B cell (primary cell): ENCODE measurements around the gene TFB1M. TPM values are rescaled to one million over a fixed set of nuclear protein-coding genes. Genes with fewer than 3 reads are reported as not detected.

Experiments used
- ATAC-seq: fragments of 200-7000 bp; cut with Tn5 transposase; one replicate; pipeline ENCODE4 v1.10.0; 2021; ENCODE audit warnings: low read depth, mild to moderate bottlenecking, moderate number of reproducible peaks, moderate library complexity
- CTCF ChIA-PET: fragments of 350-600 bp; sonication (Branson Sonifier 250); formaldehyde crosslinking; loops from one replicate; lab custom pipeline; 2021; ENCODE audit warnings: antibody characterized with exemption, inconsistent platforms; lab: Charles Lee
- POLR2A ChIA-PET: fragments of 350-600 bp; sonication (Branson Sonifier 250); formaldehyde crosslinking; loops from one replicate; lab custom pipeline; 2021; ENCODE audit warnings: antibody characterized with exemption; lab: Charles Lee
- DNase-seq: peaks from one replicate; pipeline ENCODE4 v3.0.0; 2013
- H2AFZ ChIP-seq: 2 replicates; pipeline ENCODE4 v1.6.1; 2012; ENCODE audit warnings: mild to moderate bottlenecking, low read depth, low read length; ENCODE audit not compliant: insufficient read depth, poor library complexity, severe bottlenecking
- H3K27ac ChIP-seq, 2 donors: 1 replicate in 1 of 2; 2 replicates in 1 of 2; pipeline ENCODE4 v1.5.1; 2012 to 2013; ENCODE audit warnings: low read length in 2 of 2, mild to moderate bottlenecking in 2 of 2, moderate library complexity in 1 of 2
- H3K27me3 ChIP-seq, 4 experiments: fragments of 200-600 bp in 1 of 4; sonication (generic) in 1 of 4; replicated peaks in 1 of 4; 1 replicate in 2 of 4; 2 replicates in 2 of 4; pipeline versions ENCODE4 v1.6.1 to v1.7.0; 2013 to 2016; ENCODE audit warnings: low read length in 3 of 4, mild to moderate bottlenecking in 2 of 4, mixed read lengths in 1 of 4, moderate library complexity in 1 of 4; ENCODE audit not compliant: insufficient read depth in 4 of 4, control insufficient read depth in 3 of 4; ENCODE audit errors: control extremely low read depth in 1 of 4
- H3K36me3 ChIP-seq, 2 experiments: replicated peaks in 1 of 2; 1 replicate in 1 of 2; 2 replicates in 1 of 2; pipeline versions ENCODE4 v1.6.1 to v1.7.1; 2013; ENCODE audit warnings: low read length in 1 of 2; ENCODE audit not compliant: insufficient read depth in 2 of 2, control insufficient read depth in 1 of 2; ENCODE audit errors: control extremely low read depth in 1 of 2, extremely low read depth in 1 of 2
- H3K4me1 ChIP-seq, 2 donors: fragments of 200-600 bp in 1 of 2; sonication (generic) in 1 of 2; 1 replicate in 1 of 2; 2 replicates in 1 of 2; pipeline versions ENCODE4 v1.5.1 to v1.6.1; 2013 to 2017; ENCODE audit warnings: low read length in 2 of 2; ENCODE audit not compliant: control insufficient read depth in 2 of 2, insufficient read depth in 2 of 2
- H3K4me2 ChIP-seq: replicated peaks from 2 replicates; pipeline ENCODE3; 2012; ENCODE audit warnings: mild to moderate bottlenecking, low read depth, low read length; ENCODE audit not compliant: poor library complexity, severe bottlenecking
- H3K4me3 ChIP-seq, 5 experiments: fragments of 200-600 bp in 1 of 5; sonication (generic) in 1 of 5; 1 replicate in 3 of 5; 2 replicates in 2 of 5; pipeline versions ENCODE4 v1.5.1 to v1.7.0; 2011 to 2016; ENCODE audit warnings: low read length in 4 of 5, mild to moderate bottlenecking in 4 of 5, low read depth in 2 of 5, control low read depth in 1 of 5, moderate library complexity in 1 of 5; ENCODE audit not compliant: insufficient read depth in 1 of 5; ENCODE audit errors: control extremely low read depth in 1 of 5, extremely low read depth in 1 of 5
- H3K79me2 ChIP-seq: fragments of 200-600 bp; sonication (generic); one replicate; pipeline ENCODE4 v1.6.0; 2016; ENCODE audit warnings: low read length; ENCODE audit not compliant: control insufficient read depth, insufficient read depth
- H3K9ac ChIP-seq: fragments of 200-600 bp; sonication (generic); 2 replicates; pipeline ENCODE4 v1.6.1; 2017; ENCODE audit warnings: mild to moderate bottlenecking, low read length, moderate library complexity
- H3K9me3 ChIP-seq, 3 donors: one replicate each; pipeline versions ENCODE4 v1.6.1 to v1.7.1; 2013; ENCODE audit warnings: low read length in 2 of 3; ENCODE audit not compliant: control insufficient read depth in 2 of 3, insufficient read depth in 1 of 3; ENCODE audit errors: control extremely low read depth in 1 of 3
- H4K20me1 ChIP-seq: 2 replicates; pipeline ENCODE4 v1.6.0; 2012; ENCODE audit warnings: mild to moderate bottlenecking, low read length; ENCODE audit not compliant: insufficient read depth, control insufficient read depth, poor library complexity, severe bottlenecking
- H3K27ac Mint-ChIP-seq: one replicate; pipeline ENCODE4 v1.8.0; 2021; ENCODE audit warnings: mixed read lengths
- H3K27me3 Mint-ChIP-seq: one replicate; pipeline ENCODE4 v1.8.0; 2021; ENCODE audit warnings: mixed read lengths
- H3K4me1 Mint-ChIP-seq: one replicate; pipeline ENCODE4 v1.8.0; 2021; ENCODE audit warnings: mixed read lengths
- H3K4me3 Mint-ChIP-seq: one replicate; pipeline ENCODE4 v1.8.0; 2021; ENCODE audit warnings: mixed read lengths
- H3K9me3 Mint-ChIP-seq: one replicate; pipeline ENCODE4 v1.8.0; 2022; ENCODE audit warnings: mixed read lengths; ENCODE audit not compliant: insufficient read depth
- EZH2 ChIP-seq: IDR thresholded peaks from 2 replicates; pipeline ENCODE4 v1.6.1; 2012; ENCODE audit warnings: borderline replicate concordance, low read depth, mild to moderate bottlenecking, moderate library complexity, low read length; ENCODE audit not compliant: insufficient read depth, poor library complexity, severe bottlenecking
- WGBS: methylation state at CpG from one replicate; pipeline ENCODE4 v1.1.5; 2013; ENCODE audit warnings: missing lambda C conversion rate; ENCODE audit not compliant: insufficient coverage; 5-methylcytosine and 5-hydroxymethylcytosine counted together
- intact Hi-C: fragments of 100-400 bp; cut with micrococcal nuclease; formaldehyde crosslinking; loops from one replicate; pipeline ENCODE4 v1.10.0; 2022
- polyA plus RNA-seq: library from polyadenylated mRNA; depleted of rRNA; stranded (reverse); fragments of >200 nt; gene quantifications from 2 replicates; pipeline ENCODE4 v1.2.3, GENCODE V29; 2012
- total RNA-seq, 2 donors: library from RNA; stranded (reverse); fragments of 120-200 nt in 1 of 2; gene quantifications; 1 replicate in 1 of 2; 2 replicates in 1 of 2; pipeline versions ENCODE4 v1.2.3 to v1.2.4, GENCODE V29; 2013 to 2022
- TF ChIP-seq, protein P1 (sequence below): fragments of 200-600 bp; IDR thresholded peaks from one replicate; pipeline ENCODE4 v1.8.0; 2022; ENCODE audit warnings: antibody characterized with exemption, mild to moderate bottlenecking

TFB1M gene
- total and polyA plus RNA-seq, 2 donors (not counting 1 experiment from before 2014, with no cell fraction given): 18.6 to 49.9 TPM

DNA sequence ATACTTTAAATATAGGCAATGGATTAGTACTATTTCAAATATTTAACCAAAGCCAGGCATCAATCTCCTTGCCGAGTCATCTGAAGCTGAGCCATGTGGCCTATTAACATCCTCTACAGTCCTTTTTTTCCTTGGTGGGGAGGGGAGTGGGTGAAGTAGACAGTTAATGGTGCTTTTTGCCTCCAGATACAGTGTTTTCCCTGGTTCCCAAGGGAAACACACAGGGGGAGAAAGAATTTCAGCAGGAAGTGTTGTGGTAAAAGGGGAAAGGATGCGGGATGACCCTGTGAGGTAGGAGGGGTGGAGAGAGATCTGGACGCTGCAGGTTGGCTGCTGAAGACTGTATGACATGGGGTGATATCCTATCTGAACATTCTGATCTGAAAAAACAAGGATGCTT is 40.9 kb downstream of the TFB1M start:
- DNase-seq (no peak), ATAC-seq (no peak)
- no peak overlapping the region for H3K4me3 ChIP-seq
- no peak overlapping the region for H3K9ac ChIP-seq
- no peaks in the 10 kb centered on the region for H3K27me3 ChIP-seq
- no peak overlapping the region for H3K27ac ChIP-seq
- intact Hi-C loops: no loop called here
- no peak overlapping the region for H3K4me3 Mint-ChIP-seq
- H3K27ac Mint-ChIP-seq: no peak overlapping the region
- no peaks in the 10 kb centered on the region for H3K79me2 ChIP-seq
- H3K4me2 ChIP-seq: no peak overlapping the region
- H3K36me3 ChIP-seq: peaks cover 0 to 39% of the 10 kb centered on the region in 2 experiments
- WGBS: 84% methylated on average over 2 of the region's 3 CpGs
- ChIA-PET POLR2A (no interaction called here), CTCF (interaction anchor here (1.3 kb wide), 1 partner anchor 16 kb away, joined by 4 read pairs; no protein-coding TSS in a partner anchor)
- no peak overlapping the region for H2AFZ ChIP-seq
- no peaks in the 10 kb centered on the region for H3K4me1 Mint-ChIP-seq
- no peaks in the 10 kb centered on the region for H3K27me3 Mint-ChIP-seq
- TF ChIP-seq EZH2: no peak
- TF ChIP-seq, protein P1, sequence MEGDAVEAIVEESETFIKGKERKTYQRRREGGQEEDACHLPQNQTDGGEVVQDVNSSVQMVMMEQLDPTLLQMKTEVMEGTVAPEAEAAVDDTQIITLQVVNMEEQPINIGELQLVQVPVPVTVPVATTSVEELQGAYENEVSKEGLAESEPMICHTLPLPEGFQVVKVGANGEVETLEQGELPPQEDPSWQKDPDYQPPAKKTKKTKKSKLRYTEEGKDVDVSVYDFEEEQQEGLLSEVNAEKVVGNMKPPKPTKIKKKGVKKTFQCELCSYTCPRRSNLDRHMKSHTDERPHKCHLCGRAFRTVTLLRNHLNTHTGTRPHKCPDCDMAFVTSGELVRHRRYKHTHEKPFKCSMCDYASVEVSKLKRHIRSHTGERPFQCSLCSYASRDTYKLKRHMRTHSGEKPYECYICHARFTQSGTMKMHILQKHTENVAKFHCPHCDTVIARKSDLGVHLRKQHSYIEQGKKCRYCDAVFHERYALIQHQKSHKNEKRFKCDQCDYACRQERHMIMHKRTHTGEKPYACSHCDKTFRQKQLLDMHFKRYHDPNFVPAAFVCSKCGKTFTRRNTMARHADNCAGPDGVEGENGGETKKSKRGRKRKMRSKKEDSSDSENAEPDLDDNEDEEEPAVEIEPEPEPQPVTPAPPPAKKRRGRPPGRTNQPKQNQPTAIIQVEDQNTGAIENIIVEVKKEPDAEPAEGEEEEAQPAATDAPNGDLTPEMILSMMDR: no peak
- H3K9me3 Mint-ChIP-seq: no peaks in the 10 kb centered on the region
- H3K4me1 ChIP-seq: no peaks in the 10 kb centered on the region
- no peaks in the 10 kb centered on the region for H4K20me1 ChIP-seq
- H3K9me3 ChIP-seq: no peaks in the 10 kb centered on the region

DNA sequence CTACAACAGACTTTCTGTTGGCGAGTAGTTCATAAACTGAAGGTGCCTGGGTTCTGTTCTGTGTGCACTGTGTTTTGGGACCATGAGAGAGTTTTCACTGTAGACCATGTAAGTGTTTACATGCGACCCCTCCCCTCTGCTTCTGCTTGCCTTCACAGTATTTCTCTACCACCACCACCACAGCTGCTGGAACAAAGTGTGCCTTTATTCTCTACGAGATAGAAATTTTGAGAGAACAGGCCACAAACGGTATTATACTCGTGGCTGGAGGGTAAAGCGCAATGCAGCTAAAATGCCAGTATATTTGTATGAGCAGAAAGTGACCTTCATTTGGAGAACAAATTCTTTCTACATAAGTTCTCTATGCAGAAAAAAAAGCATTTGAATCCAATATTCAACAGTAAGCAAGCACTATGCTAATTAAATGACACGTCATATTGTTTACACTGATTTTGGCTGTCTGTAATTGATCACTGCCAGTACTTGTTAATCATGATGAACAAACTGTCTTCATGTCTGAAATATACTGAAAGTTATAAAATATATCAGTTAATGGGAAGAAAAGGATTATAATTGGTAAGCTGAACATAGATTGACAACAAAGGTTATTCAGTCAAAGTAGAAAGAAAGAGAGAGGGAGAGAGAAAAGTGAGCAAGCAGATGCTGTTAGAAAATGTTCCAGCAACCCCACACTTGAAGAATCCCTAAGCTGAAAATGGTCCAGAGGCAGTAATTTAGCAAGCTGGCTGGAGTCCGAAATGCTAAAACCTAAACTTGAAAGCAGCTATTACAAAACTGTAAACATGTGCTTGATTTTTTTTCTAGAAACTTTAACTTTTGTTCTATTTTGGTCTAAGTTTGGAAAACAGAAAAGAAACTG is 41.7 kb downstream of the TFB1M start:
- Histone ChIP-seq H3K9ac (no peak overlapping the region), H3K9me3 (no peaks in the 10 kb centered on the region), H3K27me3 (no peaks in the 10 kb centered on the region), H2AFZ (no peak overlapping the region), H3K79me2 (no peaks in the 10 kb centered on the region), H4K20me1 (no peaks in the 10 kb centered on the region), H3K4me2 (no peak overlapping the region), H3K4me3 (no peak overlapping the region), H3K36me3 (peaks cover 2 to 36% of the 10 kb centered on the region in 2 experiments), H3K27ac (no peak overlapping the region), H3K4me1 (no peaks in the 10 kb centered on the region)
- TF ChIP-seq, protein P1: no peak
- no peak for TF ChIP-seq EZH2
- POLR2A ChIA-PET: no interaction called here
- no CpG with 5 or more reads among the region's 8 CpGs for WGBS
- no peak for DNase-seq
- H3K4me3 Mint-ChIP-seq: no peak overlapping the region
- ATAC-seq: no peak
- no peaks in the 10 kb centered on the region for H3K27me3 Mint-ChIP-seq
- CTCF ChIA-PET: interaction anchor here (1.0 to 1.3 kb wide), 2 partner anchors 15 to 95 kb away, joined by 3 to 4 read pairs; no protein-coding TSS in a partner anchor
- H3K9me3 Mint-ChIP-seq: no peaks in the 10 kb centered on the region
- H3K27ac Mint-ChIP-seq: no peak overlapping the region
- H3K4me1 Mint-ChIP-seq: no peaks in the 10 kb centered on the region
- intact Hi-C loops: no loop called here
